ENCODE measurements around the gene ELMO1. TPM values are rescaled to one million over a fixed set of nuclear protein-coding genes. Genes with fewer than 3 reads are reported as not detected.
A peak's percentile ranks its signal among the peaks of the same experiment; 100 is the strongest.

The ELMO1 gene
- total and polyA plus RNA-seq, 2 experiments from 2014 or later, result 19.7 to 28.7 TPM

- 83% methylated on average over 2 of the region's 2 CpGs for WGBS (ENCODE audit: low lambda C conversion rate, missing lambda C conversion rate)
- Histone ChIP-seq H3K4me2 (no peak overlapping the region), H3K79me2 (no peaks in the 10 kb centered on the region), H3K27ac (no peak overlapping the region), H3K4me1 (ENCODE audit: insufficient read depth) (no peaks in the 10 kb centered on the region), H2AFZ (no peak overlapping the region), H3K4me3 (no peak overlapping the region), H3K9me2 (replicated peaks; ENCODE audit: insufficient read depth) (no peaks in the 10 kb centered on the region), H3K36me3 (replicated peaks; ENCODE audit: insufficient read depth, low read depth) (no peaks in the 10 kb centered on the region), H3K27me3 (no peaks in the 10 kb centered on the region), H3K9me3 (ENCODE audit: low read depth) (no peaks in the 10 kb centered on the region), H4K20me1 (ENCODE audit: insufficient read depth, poor library complexity, severe bottlenecking) (no peaks in the 10 kb centered on the region)
- no peak for DNase-seq (ENCODE audit: low spot score)
- no peak for TF ChIP-seq EZH2phosphoT487 (IDR thresholded peaks at IDR 0.05; ENCODE audit: low read depth, severe bottlenecking, unreplicated experiment)
- no peak for TF ChIP-seq CTCF (IDR thresholded peaks at IDR 0.05; ENCODE audit: poor library complexity)
- no peak for TF ChIP-seq EZH2 (IDR thresholded peaks at IDR 0.05; ENCODE audit: borderline replicate concordance)
Measured at GRCh38 chr7:36961097-36961496, 487.6 kb downstream of the ELMO1 start.

GRCh38 chr7:36960105-36960504 is 488.6 kb downstream of the ELMO1 start:
- Histone ChIP-seq H3K36me3 (replicated peaks; ENCODE audit: insufficient read depth, low read depth) (no peaks in the 10 kb centered on the region), H3K9me2 (replicated peaks; ENCODE audit: insufficient read depth) (no peaks in the 10 kb centered on the region), H3K4me3 (no peak overlapping the region), H4K20me1 (ENCODE audit: insufficient read depth, poor library complexity, severe bottlenecking) (no peaks in the 10 kb centered on the region), H3K27me3 (no peaks in the 10 kb centered on the region), H3K4me1 (ENCODE audit: insufficient read depth) (no peaks in the 10 kb centered on the region), H3K9me3 (ENCODE audit: low read depth) (no peaks in the 10 kb centered on the region), H3K79me2 (no peaks in the 10 kb centered on the region), H3K4me2 (no peak overlapping the region), H2AFZ (no peak overlapping the region), H3K27ac (no peak overlapping the region)
- TF ChIP-seq CTCF (IDR thresholded peaks at IDR 0.05; ENCODE audit: poor library complexity) (no peak), EZH2phosphoT487 (IDR thresholded peaks at IDR 0.05; ENCODE audit: low read depth, severe bottlenecking, unreplicated experiment) (no peak), EZH2 (IDR thresholded peaks at IDR 0.05; ENCODE audit: borderline replicate concordance) (no peak)
- no peak for DNase-seq (ENCODE audit: low spot score)
- 96% methylated on average over 1 of the region's 1 CpG for WGBS (ENCODE audit: low lambda C conversion rate, missing lambda C conversion rate)

- Histone ChIP-seq H2AFZ (no peak overlapping the region), H4K20me1 (ENCODE audit: insufficient read depth, poor library complexity, severe bottlenecking) (no peaks in the 10 kb centered on the region), H3K4me1 (ENCODE audit: insufficient read depth) (no peaks in the 10 kb centered on the region), H3K27me3 (no peaks in the 10 kb centered on the region), H3K9me3 (ENCODE audit: low read depth) (no peaks in the 10 kb centered on the region), H3K79me2 (no peaks in the 10 kb centered on the region), H3K4me2 (no peak overlapping the region), H3K36me3 (replicated peaks; ENCODE audit: insufficient read depth, low read depth) (no peaks in the 10 kb centered on the region), H3K9me2 (replicated peaks; ENCODE audit: insufficient read depth) (no peaks in the 10 kb centered on the region), H3K27ac (peak overlapping the region; percentile 7), H3K4me3 (no peak overlapping the region)
- TF ChIP-seq CTCF (IDR thresholded peaks at IDR 0.05; ENCODE audit: poor library complexity) (no peak), EZH2phosphoT487 (IDR thresholded peaks at IDR 0.05; ENCODE audit: low read depth, severe bottlenecking, unreplicated experiment) (no peak), EZH2 (IDR thresholded peaks at IDR 0.05; ENCODE audit: borderline replicate concordance) (no peak)
- 59% methylated on average over 4 of the region's 4 CpGs for WGBS (ENCODE audit: low lambda C conversion rate, missing lambda C conversion rate)
- no peak for DNase-seq (ENCODE audit: low spot score)
Measured at GRCh38 chr7:36958111-36958733, 490.4 kb downstream of the ELMO1 start.

All from hepatocyte (in vitro differentiated cells).